HL-60 (cell line): ENCODE measurements around the gene KRT38.

Experiments
- GABPA ChIP-seq: IDR thresholded peaks from 2 replicates; pipeline ENCODE4 v1.6.1; 2012; ENCODE audit warnings: low read depth
- POLR2AphosphoS5 ChIP-seq: IDR thresholded peaks from 2 replicates; pipeline ENCODE4 v1.6.1; 2012; ENCODE audit warnings: low read depth
- SPI1 ChIP-seq: IDR thresholded peaks from 2 replicates; pipeline ENCODE4 v1.6.1; 2012; ENCODE audit warnings: low read depth, mild to moderate bottlenecking, borderline replicate concordance
- TF ChIP-seq, protein P1 (sequence below): IDR thresholded peaks from one replicate; pipeline ENCODE4 v1.5.1; 2011; ENCODE audit warnings: low read length, control low read depth, inconsistent platforms; ENCODE audit not compliant: insufficient read depth
- TF ChIP-seq, protein P2 (sequence below): IDR thresholded peaks from 2 replicates; pipeline ENCODE4 v1.6.1; 2012; ENCODE audit warnings: low read depth; ENCODE audit not compliant: insufficient replicate concordance

DNA sequence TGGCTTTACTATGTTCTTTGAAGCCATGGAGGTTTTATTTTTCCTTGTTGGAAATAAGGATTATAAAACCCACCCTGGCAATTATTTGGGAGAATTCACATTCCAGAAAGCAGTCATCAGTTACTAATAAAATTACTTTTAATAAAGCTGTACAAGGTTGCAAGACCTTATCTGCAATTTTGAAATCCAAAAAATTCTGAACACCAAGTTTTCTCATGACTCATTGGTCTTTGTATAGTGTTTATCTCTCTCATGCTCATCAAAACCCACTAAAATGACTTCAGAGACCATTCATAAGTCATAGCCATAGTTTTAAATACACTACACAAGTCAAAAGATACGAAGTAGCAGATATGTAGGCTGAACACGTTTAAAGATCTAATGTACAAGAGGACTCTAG is 6.0 kb upstream of the KRT38 start:
- TF ChIP-seq, protein P1, sequence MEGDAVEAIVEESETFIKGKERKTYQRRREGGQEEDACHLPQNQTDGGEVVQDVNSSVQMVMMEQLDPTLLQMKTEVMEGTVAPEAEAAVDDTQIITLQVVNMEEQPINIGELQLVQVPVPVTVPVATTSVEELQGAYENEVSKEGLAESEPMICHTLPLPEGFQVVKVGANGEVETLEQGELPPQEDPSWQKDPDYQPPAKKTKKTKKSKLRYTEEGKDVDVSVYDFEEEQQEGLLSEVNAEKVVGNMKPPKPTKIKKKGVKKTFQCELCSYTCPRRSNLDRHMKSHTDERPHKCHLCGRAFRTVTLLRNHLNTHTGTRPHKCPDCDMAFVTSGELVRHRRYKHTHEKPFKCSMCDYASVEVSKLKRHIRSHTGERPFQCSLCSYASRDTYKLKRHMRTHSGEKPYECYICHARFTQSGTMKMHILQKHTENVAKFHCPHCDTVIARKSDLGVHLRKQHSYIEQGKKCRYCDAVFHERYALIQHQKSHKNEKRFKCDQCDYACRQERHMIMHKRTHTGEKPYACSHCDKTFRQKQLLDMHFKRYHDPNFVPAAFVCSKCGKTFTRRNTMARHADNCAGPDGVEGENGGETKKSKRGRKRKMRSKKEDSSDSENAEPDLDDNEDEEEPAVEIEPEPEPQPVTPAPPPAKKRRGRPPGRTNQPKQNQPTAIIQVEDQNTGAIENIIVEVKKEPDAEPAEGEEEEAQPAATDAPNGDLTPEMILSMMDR, result no peak
- TF ChIP-seq SPI1 (no peak), POLR2AphosphoS5 (no peak), GABPA (no peak)
- TF ChIP-seq, protein P2, sequence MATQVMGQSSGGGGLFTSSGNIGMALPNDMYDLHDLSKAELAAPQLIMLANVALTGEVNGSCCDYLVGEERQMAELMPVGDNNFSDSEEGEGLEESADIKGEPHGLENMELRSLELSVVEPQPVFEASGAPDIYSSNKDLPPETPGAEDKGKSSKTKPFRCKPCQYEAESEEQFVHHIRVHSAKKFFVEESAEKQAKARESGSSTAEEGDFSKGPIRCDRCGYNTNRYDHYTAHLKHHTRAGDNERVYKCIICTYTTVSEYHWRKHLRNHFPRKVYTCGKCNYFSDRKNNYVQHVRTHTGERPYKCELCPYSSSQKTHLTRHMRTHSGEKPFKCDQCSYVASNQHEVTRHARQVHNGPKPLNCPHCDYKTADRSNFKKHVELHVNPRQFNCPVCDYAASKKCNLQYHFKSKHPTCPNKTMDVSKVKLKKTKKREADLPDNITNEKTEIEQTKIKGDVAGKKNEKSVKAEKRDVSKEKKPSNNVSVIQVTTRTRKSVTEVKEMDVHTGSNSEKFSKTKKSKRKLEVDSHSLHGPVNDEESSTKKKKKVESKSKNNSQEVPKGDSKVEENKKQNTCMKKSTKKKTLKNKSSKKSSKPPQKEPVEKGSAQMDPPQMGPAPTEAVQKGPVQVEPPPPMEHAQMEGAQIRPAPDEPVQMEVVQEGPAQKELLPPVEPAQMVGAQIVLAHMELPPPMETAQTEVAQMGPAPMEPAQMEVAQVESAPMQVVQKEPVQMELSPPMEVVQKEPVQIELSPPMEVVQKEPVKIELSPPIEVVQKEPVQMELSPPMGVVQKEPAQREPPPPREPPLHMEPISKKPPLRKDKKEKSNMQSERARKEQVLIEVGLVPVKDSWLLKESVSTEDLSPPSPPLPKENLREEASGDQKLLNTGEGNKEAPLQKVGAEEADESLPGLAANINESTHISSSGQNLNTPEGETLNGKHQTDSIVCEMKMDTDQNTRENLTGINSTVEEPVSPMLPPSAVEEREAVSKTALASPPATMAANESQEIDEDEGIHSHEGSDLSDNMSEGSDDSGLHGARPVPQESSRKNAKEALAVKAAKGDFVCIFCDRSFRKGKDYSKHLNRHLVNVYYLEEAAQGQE, result no peak
